ENCODE data around the gene SYP.

SYP gene

DNA sequence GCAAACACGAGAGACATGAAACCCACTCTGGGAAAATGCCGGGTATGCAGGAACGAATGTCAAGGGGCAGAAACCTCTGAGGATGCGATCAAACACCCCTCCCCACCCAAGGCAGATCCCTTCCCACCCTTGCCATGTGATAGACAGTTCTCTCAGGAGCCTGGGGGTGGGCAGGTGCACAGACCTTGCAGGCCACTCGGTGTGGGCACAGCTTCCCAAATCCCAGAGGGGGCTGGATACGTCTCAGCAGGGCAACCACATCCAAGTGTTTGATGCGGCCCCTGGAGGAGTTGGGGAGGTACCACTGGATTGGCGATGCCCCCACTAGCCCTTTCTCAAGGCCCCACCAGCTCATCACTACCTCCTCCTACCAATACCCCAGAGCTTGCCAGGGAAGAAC is 10.4 kb upstream of the SYP start:
- H3K4me3 ChIP-seq (ENCODE audit: low read depth, low read length), result no peak overlapping the region
- TF ChIP-seq, protein P1, sequence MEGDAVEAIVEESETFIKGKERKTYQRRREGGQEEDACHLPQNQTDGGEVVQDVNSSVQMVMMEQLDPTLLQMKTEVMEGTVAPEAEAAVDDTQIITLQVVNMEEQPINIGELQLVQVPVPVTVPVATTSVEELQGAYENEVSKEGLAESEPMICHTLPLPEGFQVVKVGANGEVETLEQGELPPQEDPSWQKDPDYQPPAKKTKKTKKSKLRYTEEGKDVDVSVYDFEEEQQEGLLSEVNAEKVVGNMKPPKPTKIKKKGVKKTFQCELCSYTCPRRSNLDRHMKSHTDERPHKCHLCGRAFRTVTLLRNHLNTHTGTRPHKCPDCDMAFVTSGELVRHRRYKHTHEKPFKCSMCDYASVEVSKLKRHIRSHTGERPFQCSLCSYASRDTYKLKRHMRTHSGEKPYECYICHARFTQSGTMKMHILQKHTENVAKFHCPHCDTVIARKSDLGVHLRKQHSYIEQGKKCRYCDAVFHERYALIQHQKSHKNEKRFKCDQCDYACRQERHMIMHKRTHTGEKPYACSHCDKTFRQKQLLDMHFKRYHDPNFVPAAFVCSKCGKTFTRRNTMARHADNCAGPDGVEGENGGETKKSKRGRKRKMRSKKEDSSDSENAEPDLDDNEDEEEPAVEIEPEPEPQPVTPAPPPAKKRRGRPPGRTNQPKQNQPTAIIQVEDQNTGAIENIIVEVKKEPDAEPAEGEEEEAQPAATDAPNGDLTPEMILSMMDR (IDR thresholded peaks at IDR 0.05; ENCODE audit: borderline replicate concordance, insufficient read depth, low read depth, low read length), result no peak

DNA sequence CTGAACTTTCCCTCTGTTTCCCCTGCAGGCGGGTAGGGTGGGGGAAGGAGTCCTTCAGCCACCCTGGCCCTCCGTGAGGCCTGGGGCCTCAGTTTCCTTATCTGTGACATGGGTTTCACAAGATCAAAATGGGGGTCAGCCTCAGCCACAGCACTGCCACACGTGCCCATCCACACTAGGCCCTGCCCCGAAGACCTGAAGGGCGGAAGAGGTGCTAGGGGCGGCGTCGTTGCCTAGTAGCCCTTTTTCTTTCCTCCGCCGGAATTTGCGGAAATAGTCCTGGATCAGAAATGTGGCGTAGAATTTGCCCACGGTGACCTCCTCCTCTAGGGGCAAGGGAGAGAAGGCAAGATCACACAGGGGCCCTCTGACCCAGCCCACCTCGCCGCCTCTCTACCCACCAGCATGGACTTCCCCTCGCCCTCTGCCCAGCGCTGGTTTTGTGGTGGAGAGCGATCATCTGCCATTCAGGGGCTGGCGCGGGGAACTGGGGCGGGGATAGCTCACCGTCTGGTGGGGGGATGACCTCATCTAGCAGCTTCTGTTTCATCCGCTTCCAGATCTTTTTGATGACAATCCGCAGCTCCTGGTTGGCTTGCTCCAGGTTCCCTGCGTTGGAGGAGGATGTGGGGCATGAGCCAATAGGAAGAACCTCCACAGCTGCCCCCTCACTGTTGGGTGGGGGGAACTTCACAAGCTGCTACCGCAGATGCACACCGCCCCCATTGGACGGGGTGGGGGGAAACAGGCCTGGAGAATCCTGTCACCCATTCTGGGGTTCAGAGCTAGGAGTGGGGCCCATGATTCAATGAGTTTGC is 9.7 kb upstream of the SYP start:
- TF ChIP-seq, protein P1 (IDR thresholded peaks at IDR 0.05; ENCODE audit: borderline replicate concordance, insufficient read depth, low read depth, low read length), result no peak
- H3K4me3 ChIP-seq (ENCODE audit: low read depth, low read length), result no peak overlapping the region

DNA sequence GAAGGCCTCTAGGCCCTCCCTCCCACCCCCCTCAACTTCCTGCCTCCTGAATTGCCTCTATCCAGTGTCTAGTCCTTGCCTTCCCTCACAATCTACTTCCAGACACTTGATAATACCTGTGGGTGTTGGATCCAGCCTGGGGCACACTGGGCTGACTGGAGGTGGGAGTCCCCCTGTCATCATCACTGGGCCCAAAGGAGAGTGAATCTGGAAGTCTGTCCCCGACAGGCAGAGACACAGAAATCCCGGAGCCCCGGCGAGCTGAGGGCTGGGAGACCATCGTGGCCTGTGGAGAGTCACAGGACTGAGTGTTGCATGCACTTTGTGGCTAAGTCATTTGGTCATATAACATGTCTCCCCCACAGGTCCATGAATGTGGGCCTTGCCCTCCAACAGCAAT is 8.4 kb upstream of the SYP start:
- no peak overlapping the region for H3K4me3 ChIP-seq (ENCODE audit: low read depth, low read length)
- TF ChIP-seq, protein P1 (IDR thresholded peaks at IDR 0.05; ENCODE audit: borderline replicate concordance, insufficient read depth, low read depth, low read length), result no peak

DNA sequence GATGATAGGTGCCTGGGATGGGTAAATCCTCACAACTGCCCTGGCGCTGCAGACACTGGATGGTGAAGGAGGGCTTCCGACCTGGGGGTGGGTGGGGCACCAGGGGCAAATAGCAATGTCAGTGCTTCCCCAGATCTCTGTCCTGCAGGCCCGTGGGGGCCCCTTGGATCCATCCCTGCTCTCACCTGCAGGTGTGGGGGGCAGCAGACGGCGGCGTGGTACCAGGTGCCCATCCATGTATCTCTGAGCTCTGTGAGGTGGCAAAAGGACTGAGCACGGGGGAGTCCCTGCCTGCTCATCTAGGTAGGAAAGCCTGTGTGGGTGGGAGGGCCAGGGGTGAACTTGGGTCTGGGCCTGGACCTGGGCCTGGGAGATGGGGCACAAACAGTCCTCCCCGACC is 6.5 kb upstream of the SYP start:
- TF ChIP-seq, protein P1 (IDR thresholded peaks at IDR 0.05; ENCODE audit: borderline replicate concordance, insufficient read depth, low read depth, low read length), result no peak
- no peak overlapping the region for H3K4me3 ChIP-seq (ENCODE audit: low read depth, low read length)

DNA sequence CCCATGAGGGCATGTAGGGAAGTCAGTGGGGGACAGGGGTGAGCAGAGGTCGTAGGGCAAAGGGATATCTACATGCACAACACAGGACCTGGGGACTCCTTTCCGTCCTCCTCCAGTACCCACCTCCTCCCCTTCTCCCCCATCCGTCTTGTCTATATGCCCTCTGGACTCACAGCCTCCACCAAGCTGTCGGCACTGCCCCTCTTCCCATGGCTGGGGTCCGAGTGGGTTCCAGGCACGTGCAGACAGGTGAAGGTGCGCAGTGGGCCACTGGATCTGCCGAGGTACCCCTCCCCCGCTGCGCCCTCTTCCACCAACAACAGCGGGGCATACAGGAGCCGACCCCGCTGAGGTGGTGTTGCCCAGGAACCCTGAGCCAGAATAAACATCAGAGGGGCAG is 5.5 kb upstream of the SYP start:
- TF ChIP-seq, protein P1 (IDR thresholded peaks at IDR 0.05; ENCODE audit: borderline replicate concordance, insufficient read depth, low read depth, low read length), result no peak
- H3K4me3 ChIP-seq (ENCODE audit: low read depth, low read length), result no peak overlapping the region

- TF ChIP-seq, protein P1 (IDR thresholded peaks at IDR 0.05; ENCODE audit: borderline replicate concordance, insufficient read depth, low read depth, low read length), result no peak
- H3K4me3 ChIP-seq (ENCODE audit: low read depth, low read length), result no peak overlapping the region
Measured at GRCh38 chrX:49204709-49205108, 4.7 kb upstream of the SYP start.

DNA sequence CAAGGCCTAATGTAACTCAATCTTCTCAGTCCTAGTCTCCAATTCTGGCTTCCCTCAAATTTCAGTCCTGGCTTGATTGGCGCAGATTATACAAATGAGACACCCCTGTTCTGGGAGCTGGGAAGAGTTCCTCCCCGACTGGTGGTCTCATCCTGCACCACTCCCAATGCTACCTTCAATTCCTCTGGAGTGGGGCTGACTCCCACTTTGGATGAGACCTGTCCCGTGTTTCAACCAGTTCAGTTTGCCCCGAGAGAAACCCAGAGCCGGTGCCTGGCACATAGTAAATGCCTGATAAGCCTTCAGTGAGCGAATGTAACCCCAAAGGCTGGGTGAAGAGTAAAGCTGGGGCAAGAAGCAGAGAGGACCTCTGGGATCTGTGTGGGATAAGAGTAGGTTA is 4.0 kb upstream of the SYP start:
- TF ChIP-seq, protein P1 (IDR thresholded peaks at IDR 0.05; ENCODE audit: borderline replicate concordance, insufficient read depth, low read depth, low read length), result no peak
- H3K4me3 ChIP-seq (ENCODE audit: low read depth, low read length), result no peak overlapping the region
